CD14-positive monocyte (primary cell): ENCODE measurements around the gene PCYT2. TPM values are rescaled to one million over a fixed set of nuclear protein-coding genes. Genes with fewer than 3 reads are reported as not detected.

Source experiments
- DNase-seq, 3 donors: peaks; one replicate each; pipeline ENCODE4 v3.0.0-alpha.2; 2011 to 2022
- H2AFZ ChIP-seq: 2 replicates; pipeline ENCODE4 v1.6.0; 2012; ENCODE audit warnings: mild to moderate bottlenecking, low read depth, low read length, inconsistent platforms; ENCODE audit not compliant: insufficient read depth, poor library complexity, severe bottlenecking
- H3K27ac ChIP-seq, 2 donors: 1 replicate in 1 of 2; 2 replicates in 1 of 2; pipeline ENCODE4 v1.5.1; 2012 to 2013; ENCODE audit warnings: low read length in 2 of 2, control low read depth in 1 of 2, inconsistent platforms in 1 of 2, low read depth in 1 of 2, mild to moderate bottlenecking in 1 of 2
- H3K27me3 ChIP-seq, 2 donors: one replicate each; pipeline versions ENCODE4 v1.6.0 to v1.6.1; 2011 to 2013; ENCODE audit warnings: low read length in 2 of 2; ENCODE audit not compliant: control insufficient read depth in 2 of 2, insufficient read depth in 2 of 2
- H3K36me3 ChIP-seq, 2 donors: replicated peaks in 1 of 2; 1 replicate in 1 of 2; 2 replicates in 1 of 2; pipeline versions ENCODE4 v1.5.1 to v1.6.1; 2012 to 2013; ENCODE audit warnings: low read length in 2 of 2, control low read depth in 1 of 2, inconsistent platforms in 1 of 2, mild to moderate bottlenecking in 1 of 2; ENCODE audit not compliant: insufficient read depth in 2 of 2, control insufficient read depth in 1 of 2
- H3K4me1 ChIP-seq, 2 donors: 1 replicate in 1 of 2; 2 replicates in 1 of 2; pipeline versions ENCODE4 v1.5.1 to v1.6.1; 2012 to 2013; ENCODE audit warnings: low read length in 2 of 2, control low read depth in 1 of 2, inconsistent platforms in 1 of 2, mild to moderate bottlenecking in 1 of 2, moderate library complexity in 1 of 2; ENCODE audit not compliant: insufficient read depth in 2 of 2, control insufficient read depth in 1 of 2
- H3K4me2 ChIP-seq: replicated peaks from 2 replicates; pipeline ENCODE3; 2012; ENCODE audit warnings: low read length, moderate library complexity, mild to moderate bottlenecking; ENCODE audit not compliant: poor library complexity, severe bottlenecking; ENCODE audit errors: extremely low read depth
- H3K4me3 ChIP-seq, 3 experiments: fragments of 200-600 bp in 1 of 3; sonication (generic) in 1 of 3; replicated peaks in 1 of 3; 1 replicate in 2 of 3; 2 replicates in 1 of 3; pipeline ENCODE4 v1.5.1; 2011 to 2013; ENCODE audit warnings: low read length in 3 of 3, mild to moderate bottlenecking in 3 of 3, control low read depth in 2 of 3, low read depth in 2 of 3, inconsistent platforms in 1 of 3, moderate library complexity in 1 of 3
- H3K79me2 ChIP-seq: 2 replicates; pipeline ENCODE4 v1.6.0; 2012; ENCODE audit warnings: mild to moderate bottlenecking, control low read depth, inconsistent platforms, low read length, moderate library complexity; ENCODE audit not compliant: insufficient read depth
- H3K9ac ChIP-seq: 2 replicates; pipeline ENCODE4 v1.6.0; 2017; ENCODE audit warnings: low read length, mild to moderate bottlenecking; ENCODE audit not compliant: insufficient read depth, poor library complexity, severe bottlenecking
- H3K9me3 ChIP-seq, 2 donors: replicated peaks in 1 of 2; 1 replicate in 1 of 2; 2 replicates in 1 of 2; pipeline versions ENCODE4 v1.5.1 to v1.6.1; 2012 to 2013; ENCODE audit warnings: low read length in 2 of 2, control low read depth in 1 of 2; ENCODE audit not compliant: control insufficient read depth in 1 of 2, insufficient read depth in 1 of 2
- H4K20me1 ChIP-seq: 2 replicates; pipeline ENCODE4 v1.6.0; 2012; ENCODE audit warnings: mild to moderate bottlenecking, low read length, control low read depth, moderate library complexity; ENCODE audit not compliant: insufficient read depth
- H3K27ac Mint-ChIP-seq, 7 donors: one replicate each; pipeline ENCODE4 v1.8.0; 2020; ENCODE audit warnings: mild to moderate bottlenecking in 7 of 7, mixed read lengths in 7 of 7, moderate library complexity in 6 of 7, inconsistent platforms in 2 of 7
- H3K27me3 Mint-ChIP-seq, 3 donors: one replicate each; pipeline ENCODE4 v1.8.0; 2021 to 2022; ENCODE audit warnings: low read depth in 3 of 3, mild to moderate bottlenecking in 3 of 3, mixed read lengths in 3 of 3, moderate library complexity in 3 of 3, inconsistent platforms in 1 of 3
- H3K36me3 Mint-ChIP-seq, 2 donors: one replicate each; pipeline ENCODE4 v1.8.0; 2020; ENCODE audit warnings: mixed read lengths in 2 of 2, inconsistent platforms in 1 of 2, mild to moderate bottlenecking in 1 of 2
- H3K4me1 Mint-ChIP-seq: one replicate; pipeline ENCODE4 v1.8.0; 2020; ENCODE audit warnings: mild to moderate bottlenecking, mixed read lengths
- H3K4me3 Mint-ChIP-seq, 2 donors: one replicate each; pipeline ENCODE4 v1.8.0; 2020; ENCODE audit warnings: mild to moderate bottlenecking in 2 of 2, mixed read lengths in 2 of 2, moderate library complexity in 1 of 2
- H3K9me3 Mint-ChIP-seq, 7 donors: one replicate each; pipeline ENCODE4 v1.8.0; 2020 to 2022; ENCODE audit warnings: mixed read lengths in 7 of 7, mild to moderate bottlenecking in 6 of 7, moderate library complexity in 6 of 7, inconsistent platforms in 2 of 7
- CTCF ChIP-seq: fragments of 200-600 bp; IDR thresholded peaks from one replicate; pipeline ENCODE4 v1.8.0; 2022; ENCODE audit warnings: antibody characterized with exemption, mild to moderate bottlenecking
- WGBS: methylation state at CpG from one replicate; pipeline ENCODE4 v1.1.5; 2013; ENCODE audit warnings: missing lambda C conversion rate; ENCODE audit not compliant: insufficient coverage; 5-methylcytosine and 5-hydroxymethylcytosine counted together
- intact Hi-C, 2 donors: fragments of 100-400 bp; cut with micrococcal nuclease; formaldehyde crosslinking; loops; one replicate each; pipeline versions ENCODE4 v1.15.0 to v1.15.1; 2023
- polyA plus RNA-seq, 3 donors: library from polyadenylated mRNA; depleted of rRNA in 1 of 3; unstranded in 2 of 3; stranded (reverse) in 1 of 3; fragments of 300-500 nt in 2 of 3; fragments of >200 nt in 1 of 3; fragmentation: Illumina TruSeq in 2 of 3; gene quantifications; 1 replicate in 2 of 3; 2 replicates in 1 of 3; pipeline ENCODE4 v1.2.3, GENCODE V29; 2012 to 2021

The PCYT2 gene
- polyA plus RNA-seq, 3 donors, result 10.7 to 14.5 (median 11.0) TPM

- Histone ChIP-seq H3K9me3 (no peaks in the 10 kb centered on the region), H3K27me3 (no peaks in the 10 kb centered on the region), H3K79me2 (peaks cover 99% of the 10 kb centered on the region), H3K36me3 (peaks cover 17 to 22% of the 10 kb centered on the region in 2 donors), H3K4me2 (peak overlapping the region; percentile 90), H4K20me1 (peaks cover 85% of the 10 kb centered on the region), H3K4me1 (peaks cover 89 to 92% of the 10 kb centered on the region in 2 donors), H3K9ac (peak overlapping the region; percentile 73), H3K4me3 (peak overlapping the region in 2 of 3 experiments; percentile 24 to 81), H3K27ac (peak overlapping the region; percentile 77 to 95), H2AFZ (no peak overlapping the region)
- no peaks in the 10 kb centered on the region for H3K27me3 Mint-ChIP-seq
- H3K36me3 Mint-ChIP-seq, result peaks cover 20 to 35% of the 10 kb centered on the region in 2 donors
- TF ChIP-seq CTCF, result no peak
- H3K27ac Mint-ChIP-seq, result peak overlapping the region; percentile 75 to 97 (median 92)
- peaks cover 0 to 1% (median 0%) of the 10 kb centered on the region in 7 donors for H3K9me3 Mint-ChIP-seq
- peak overlapping the region; percentile 48 to 78 for H3K4me3 Mint-ChIP-seq
- no peak for DNase-seq
- intact Hi-C loops, result no loop called here
- WGBS, result 79% methylated on average over 13 of the region's 23 CpGs
- H3K4me1 Mint-ChIP-seq, result peaks cover 81% of the 10 kb centered on the region
Measured at GRCh38 chr17:81921996-81922565, 10.9 kb upstream of the PCYT2 start.

- Histone ChIP-seq H3K9ac (peak overlapping the region; percentile 73), H3K9me3 (peaks cover 0 to 2% of the 10 kb centered on the region in 2 donors), H3K4me3 (peak overlapping the region in 1 of 3 experiments; percentile 81), H3K4me1 (peaks cover 93 to 96% of the 10 kb centered on the region in 2 donors), H3K27ac (peak overlapping the region; percentile 77 to 95), H3K36me3 (peaks cover 17 to 22% of the 10 kb centered on the region in 2 donors), H3K27me3 (no peaks in the 10 kb centered on the region), H3K79me2 (peaks cover 99% of the 10 kb centered on the region), H2AFZ (no peak overlapping the region), H3K4me2 (peak overlapping the region; percentile 90), H4K20me1 (peaks cover 90% of the 10 kb centered on the region)
- Mint-ChIP-seq H3K4me1 (peaks cover 86% of the 10 kb centered on the region), H3K9me3 (peaks cover 0 to 6% (median 3%) of the 10 kb centered on the region in 7 donors), H3K36me3 (peaks cover 22 to 39% of the 10 kb centered on the region in 2 donors), H3K27me3 (no peaks in the 10 kb centered on the region), H3K27ac (peak overlapping the region; percentile 78 to 94 (median 92)), H3K4me3 (peak overlapping the region; percentile 71 to 78)
- no CpG with 5 or more reads among the region's 3 CpGs for WGBS
- no peak for DNase-seq
- TF ChIP-seq CTCF, result no peak
- intact Hi-C loops, result no loop called here
Measured at GRCh38 chr17:81921537-81921862, 10.3 kb upstream of the PCYT2 start.
